ENCODE results near the gene TDP1. TPM values are rescaled to one million over a fixed set of nuclear protein-coding genes. Genes with fewer than 3 reads are reported as not detected.

The TDP1 gene
- total and polyA plus RNA-seq, 2 of the 4 experiments (the other 2 are of a cell fraction): 23.3 to 53.1 TPM

DNA sequence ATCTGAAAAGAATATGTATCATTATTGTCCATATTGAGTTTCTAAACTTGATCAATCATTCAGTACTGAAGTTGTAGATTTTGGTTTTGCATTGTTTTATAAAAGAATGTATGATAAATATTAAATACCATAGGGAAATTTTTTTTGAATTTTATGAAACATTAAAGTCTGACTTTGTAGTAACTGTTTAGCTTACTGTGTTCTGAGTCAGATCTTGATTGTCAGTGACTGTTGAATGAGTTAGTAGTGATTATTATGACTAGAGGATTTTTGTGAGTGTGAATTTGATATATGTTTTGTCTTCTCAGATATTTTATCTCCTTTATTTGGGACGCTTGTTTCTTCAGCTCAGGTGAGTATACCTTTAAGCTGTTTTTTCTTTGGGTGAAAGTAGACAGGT, 10.1 kb downstream of the TDP1 start:
- CTCF ChIA-PET: no interaction called here
- H3K4me2 ChIP-seq (ENCODE audit: low read depth, low read length): no peak overlapping the region
- dilution Hi-C loops (cut with HindIII; ENCODE audit: low sequenced_read_pairs, unreplicated experiment): no loop called here

More for the DNA sequence above, 10.1 kb downstream of the TDP1 start:
- BruUV-seq (replicated peaks): no TSS peak
- Histone ChIP-seq H3K9ac (ENCODE audit: low read depth, low read length) (no peak overlapping the region), H3K4ac (ENCODE audit: low read depth, low read length) (no peak overlapping the region), H3K23ac (ENCODE audit: low read depth, low read length) (no peak overlapping the region), H2AK9ac (replicated peaks; ENCODE audit: low read depth, low read length, poor library complexity) (no peak overlapping the region), H4K91ac (ENCODE audit: insufficient read depth, low read depth, low read length) (no peak overlapping the region), H3K36me3 (ENCODE audit: control insufficient read depth, insufficient read depth, low read length) (peaks cover 27% of the 10 kb centered on the region), H4K5ac (ENCODE audit: low read depth, low read length) (no peak overlapping the region), H2BK20ac (ENCODE audit: low read depth, low read length) (no peak overlapping the region), H2AFZ (replicated peaks; ENCODE audit: low read length, poor library complexity) (no peak overlapping the region), H3K27ac (ENCODE audit: insufficient read depth, low read length) (no peak overlapping the region), H3K4me1 (ENCODE audit: control insufficient read depth, insufficient read depth, low read length) (peaks cover 2% of the 10 kb centered on the region; the same call in 1 of the 2 replicates), H3K9me1 (ENCODE audit: insufficient read depth, low read length) (peaks cover 13% of the 10 kb centered on the region), H3K14ac (replicated peaks; ENCODE audit: low read depth, low read length) (no peak overlapping the region), H3K9me3 (ENCODE audit: control insufficient read depth, insufficient read depth, low read length) (no peaks in the 10 kb centered on the region), H3K79me1 (ENCODE audit: low read depth in 1 of 2, low read length in 2 of 2) (peaks cover 38 to 47% of the 10 kb centered on the region in 2 experiments), H3K4me3 (ENCODE audit: insufficient read depth, low read depth, low read length) (no peak overlapping the region), H2AK5ac (ENCODE audit: low read depth, low read length) (no peak overlapping the region), H2BK15ac (ENCODE audit: low read depth, low read length) (no peak overlapping the region), H3K56ac (ENCODE audit: extremely low read depth, insufficient read depth, low read length) (no peak overlapping the region), H2BK5ac (ENCODE audit: low read depth, low read length, poor library complexity, severe bottlenecking) (no peak overlapping the region), H2BK120ac (ENCODE audit: low read depth, low read length) (no peak overlapping the region), H3K18ac (ENCODE audit: low read depth, low read length) (no peak overlapping the region), H3K27me3 (ENCODE audit: control insufficient read depth, insufficient read depth, low read length) (no peaks in the 10 kb centered on the region), H4K20me1 (ENCODE audit: insufficient read depth, low read length) (peaks cover 5% of the 10 kb centered on the region; the same call in 1 of the 2 replicates), H4K8ac (ENCODE audit: low read depth in 2 of 2, low read length in 2 of 2) (no peak overlapping the region)
- intact Hi-C loops (cut with micrococcal nuclease) (no loop called here), in situ Hi-C loops (cut with MboI; ENCODE audit: low sequenced_read_pairs) (no loop called here)
- DNase-seq (peak; percentile 30), ATAC-seq (ENCODE audit: low read depth) (peak; percentile 62; the same call in 1 of the 2 replicates)
- POLR2A ChIA-PET (ENCODE audit: unreplicated experiment): interaction anchor here (0.5 kb wide), 1 partner anchor 26 kb away, joined by 3 read pairs; no protein-coding TSS in a partner anchor
- no CpG with 5 or more reads among the region's 1 CpG for WGBS, 2 experiments (ENCODE audit: extremely low coverage in 2 of 2, insufficient read length in 1 of 2)
- TF ChIP-seq, protein P1, sequence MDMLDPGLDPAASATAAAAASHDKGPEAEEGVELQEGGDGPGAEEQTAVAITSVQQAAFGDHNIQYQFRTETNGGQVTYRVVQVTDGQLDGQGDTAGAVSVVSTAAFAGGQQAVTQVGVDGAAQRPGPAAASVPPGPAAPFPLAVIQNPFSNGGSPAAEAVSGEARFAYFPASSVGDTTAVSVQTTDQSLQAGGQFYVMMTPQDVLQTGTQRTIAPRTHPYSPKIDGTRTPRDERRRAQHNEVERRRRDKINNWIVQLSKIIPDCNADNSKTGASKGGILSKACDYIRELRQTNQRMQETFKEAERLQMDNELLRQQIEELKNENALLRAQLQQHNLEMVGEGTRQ (IDR thresholded peaks at IDR 0.05; ENCODE audit: low read depth, low read length): no peak
- no peak for TF ChIP-seq RAD21 (IDR thresholded peaks at IDR 0.05; ENCODE audit: low read length)
- TF ChIP-seq RCOR1 (IDR thresholded peaks at IDR 0.05; ENCODE audit: insufficient replicate concordance, low read length): no peak
- TF ChIP-seq CHD1 (IDR thresholded peaks at IDR 0.05; ENCODE audit: low read depth, low read length): no peak
